ENCODE measurements around the gene ADGRD2.

DNA sequence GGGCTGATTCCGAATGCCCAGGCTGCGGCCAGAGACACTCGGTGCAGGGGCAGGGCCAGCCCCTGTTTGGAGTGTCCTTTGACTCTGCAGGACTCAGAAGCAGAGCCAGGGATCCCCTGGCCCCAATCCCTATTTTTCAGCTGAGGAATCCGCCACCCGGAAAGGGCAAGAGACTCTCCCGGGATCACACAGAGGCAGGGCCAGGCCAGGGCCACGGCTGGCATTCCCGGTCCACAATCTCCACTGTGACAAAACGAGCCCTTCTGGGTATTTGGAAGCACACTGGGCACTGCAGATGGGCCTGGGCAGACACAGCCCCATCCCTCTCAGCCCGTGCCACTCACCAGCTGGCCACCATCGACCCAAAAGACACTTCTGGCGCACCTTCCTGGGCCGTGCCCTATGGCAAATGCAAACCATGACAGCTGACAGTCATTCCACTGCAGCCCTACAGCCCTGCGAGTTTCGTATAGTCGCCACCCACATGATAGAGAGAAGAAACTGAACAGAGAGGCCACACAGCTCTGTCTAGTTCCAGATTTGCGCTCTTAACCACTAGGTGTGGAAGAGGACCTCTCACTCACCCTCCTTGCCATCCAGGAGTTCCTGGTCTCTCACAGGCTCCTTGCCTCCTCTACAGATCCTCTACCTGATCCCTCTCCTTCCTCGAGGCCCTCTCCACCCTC is 43.7 kb downstream of the ADGRD2 start:
- no peak for TF ChIP-seq CTCF (IDR thresholded peaks at IDR 0.05)
- TF ChIP-seq REST (IDR thresholded peaks at IDR 0.05; ENCODE audit: insufficient read depth in 1 of 2, low read depth in 2 of 2, low read length in 1 of 2): no peak
- no peak for TF ChIP-seq POLR2AphosphoS5 (IDR thresholded peaks at IDR 0.05; ENCODE audit: low read depth, low read length)
- TF ChIP-seq TCF7L2 (IDR thresholded peaks at IDR 0.05; ENCODE audit: low read depth, low read length): no peak

Data from Panc1 (cell line).